HG03469 (cell line): ENCODE measurements around the gene HCN2.
"Not testable (repeated sequence)": the region's sequence is repeated elsewhere in the genome, so short reads cannot be mapped to it uniquely, and the experiment has no call there.

Experiments used
- ATAC-seq: cut with Tn5 transposase; IDR thresholded peaks from one replicate; pipeline ENCODE4 v1.9.1; 2021; ENCODE audit warnings: mild to moderate bottlenecking, moderate library complexity, moderate number of reproducible peaks; ENCODE audit not compliant: unreplicated experiment

The HCN2 gene

GRCh38 chr19:584240-585001, 5.3 kb upstream of the HCN2 start:
- no peak for ATAC-seq

- ATAC-seq = not testable (repeated sequence)
Measured at GRCh38 chr19:585146-585545, 4.5 kb upstream of the HCN2 start.

- ATAC-seq = no peak
Measured at GRCh38 chr19:585551-586110, 4.0 kb upstream of the HCN2 start.

- ATAC-seq = no peak
Measured at GRCh38 chr19:588093-588740, 1.5 kb upstream of the HCN2 start.

GRCh38 chr19:588741-589692, 664 bp upstream of the HCN2 start:
- ATAC-seq = no peak

GRCh38 chr19:590396-590745, 690 bp downstream of the HCN2 start:
- no peak for ATAC-seq

GRCh38 chr19:590750-591098, 1.0 kb downstream of the HCN2 start:
- ATAC-seq = no peak

- no peak for ATAC-seq
Measured at GRCh38 chr19:591099-591958, 1.6 kb downstream of the HCN2 start.

GRCh38 chr19:592101-592500, 2.4 kb downstream of the HCN2 start:
- no peak for ATAC-seq

GRCh38 chr19:593055-593454, 3.4 kb downstream of the HCN2 start:
- ATAC-seq = no peak

GRCh38 chr19:593505-593904, 3.8 kb downstream of the HCN2 start:
- no peak for ATAC-seq

GRCh38 chr19:594265-594870, 4.7 kb downstream of the HCN2 start:
- no peak for ATAC-seq

GRCh38 chr19:595326-596262, 5.9 kb downstream of the HCN2 start:
- no peak for ATAC-seq

GRCh38 chr19:596263-596655, 6.6 kb downstream of the HCN2 start:
- ATAC-seq = no peak

- ATAC-seq = no peak
Measured at GRCh38 chr19:597406-598315, 8.0 kb downstream of the HCN2 start.

- ATAC-seq = no peak
Measured at GRCh38 chr19:601310-601709, 11.6 kb downstream of the HCN2 start.

GRCh38 chr19:601790-602189, 12.1 kb downstream of the HCN2 start:
- ATAC-seq = no peak
